Measurements from ENCODE around the gene CLCN4. TPM values are rescaled to one million over a fixed set of nuclear protein-coding genes. Genes with fewer than 3 reads are reported as not detected.
A peak's percentile ranks its signal among the peaks of the same experiment; 100 is the strongest.

CLCN4 gene
- total and polyA plus RNA-seq, 2 donors (not counting 1 experiment from before 2014, with no cell fraction given) = 7.7 to 9.1 TPM

- POLR2A ChIA-PET = interaction anchor here (0.6 kb wide), 1 partner anchor 522 kb away, joined by 4 read pairs; no protein-coding TSS in a partner anchor
- no peak overlapping the region for H2AFZ ChIP-seq (ENCODE audit: insufficient read depth, low read depth, low read length, poor library complexity, severe bottlenecking)
- H3K27me3 Mint-ChIP-seq = no peaks in the 10 kb centered on the region
- H4K20me1 ChIP-seq (ENCODE audit: control insufficient read depth, insufficient read depth, low read length, poor library complexity, severe bottlenecking) = no peaks in the 10 kb centered on the region
- TF ChIP-seq EZH2 (IDR thresholded peaks at IDR 0.05; ENCODE audit: borderline replicate concordance, insufficient read depth, low read depth, low read length, poor library complexity, severe bottlenecking) (no peak), CTCF (IDR thresholded peaks at IDR 0.05) (no peak)
- no peak for ATAC-seq (ENCODE audit: low read depth)
- CTCF ChIA-PET = no interaction called here
- H3K4me3 Mint-ChIP-seq = no peak overlapping the region
- H3K27me3 ChIP-seq (replicated peaks in 1 of 4; ENCODE audit: control extremely low read depth in 1 of 4, control insufficient read depth in 3 of 4, insufficient read depth in 4 of 4, low read length in 3 of 4) = no peaks in the 10 kb centered on the region
- H3K36me3 ChIP-seq (replicated peaks in 1 of 2; ENCODE audit: control extremely low read depth in 1 of 2, control insufficient read depth in 1 of 2, extremely low read depth in 1 of 2, insufficient read depth in 2 of 2, low read length in 1 of 2) = peaks cover 0 to 19% of the 10 kb centered on the region in 2 experiments
- peak overlapping the region; percentile 27 for H3K27ac Mint-ChIP-seq
- H3K4me1 ChIP-seq (ENCODE audit: control insufficient read depth in 2 of 2, insufficient read depth in 2 of 2, low read length in 2 of 2) = peaks cover 23 to 26% of the 10 kb centered on the region in 2 donors
- peaks cover 5% of the 10 kb centered on the region for H3K79me2 ChIP-seq (ENCODE audit: control insufficient read depth, insufficient read depth, low read length)
- H3K4me3 ChIP-seq (ENCODE audit: control extremely low read depth in 1 of 5, extremely low read depth in 1 of 5, insufficient read depth in 1 of 5, low read depth in 2 of 5, low read length in 4 of 5) = no peak overlapping the region
- WGBS (ENCODE audit: insufficient coverage) = no CpG with 5 or more reads among the region's 4 CpGs
- peaks cover 0 to 6% (median 0%) of the 10 kb centered on the region in 3 donors for H3K9me3 ChIP-seq (ENCODE audit: control extremely low read depth in 1 of 3, control insufficient read depth in 2 of 3, insufficient read depth in 1 of 3, low read length in 2 of 3)
- intact Hi-C loops (cut with micrococcal nuclease) = no loop called here
- no peak for DNase-seq
- peaks cover 33% of the 10 kb centered on the region for H3K4me1 Mint-ChIP-seq
- no peaks in the 10 kb centered on the region for H3K9me3 Mint-ChIP-seq (ENCODE audit: insufficient read depth)
- peak overlapping the region in 1 of 2 donors; percentile 49 for H3K27ac ChIP-seq (ENCODE audit: low read length in 2 of 2)
- no peak overlapping the region for H3K4me2 ChIP-seq (replicated peaks; ENCODE audit: low read depth, low read length, poor library complexity, severe bottlenecking)
- no peak overlapping the region for H3K9ac ChIP-seq (ENCODE audit: low read length)
Observed at GRCh38 chrX:10195425-10195824, 38.6 kb downstream of the CLCN4 start.

- Histone ChIP-seq H3K9ac (ENCODE audit: low read length) (no peak overlapping the region), H3K27ac (ENCODE audit: low read length in 2 of 2) (peak overlapping the region in 1 of 2 donors; percentile 49), H3K4me1 (ENCODE audit: control insufficient read depth in 2 of 2, insufficient read depth in 2 of 2, low read length in 2 of 2) (peaks cover 28 to 32% of the 10 kb centered on the region in 2 donors), H3K4me3 (ENCODE audit: control extremely low read depth in 1 of 5, extremely low read depth in 1 of 5, insufficient read depth in 1 of 5, low read depth in 2 of 5, low read length in 4 of 5) (no peak overlapping the region), H3K27me3 (replicated peaks in 1 of 4; ENCODE audit: control extremely low read depth in 1 of 4, control insufficient read depth in 3 of 4, insufficient read depth in 4 of 4, low read length in 3 of 4) (no peaks in the 10 kb centered on the region), H3K79me2 (ENCODE audit: control insufficient read depth, insufficient read depth, low read length) (peaks cover 5% of the 10 kb centered on the region), H3K9me3 (ENCODE audit: control extremely low read depth in 1 of 3, control insufficient read depth in 2 of 3, insufficient read depth in 1 of 3, low read length in 2 of 3) (peaks cover 0 to 10% (median 0%) of the 10 kb centered on the region in 3 donors), H3K4me2 (replicated peaks; ENCODE audit: low read depth, low read length, poor library complexity, severe bottlenecking) (no peak overlapping the region), H2AFZ (ENCODE audit: insufficient read depth, low read depth, low read length, poor library complexity, severe bottlenecking) (no peak overlapping the region), H3K36me3 (replicated peaks in 1 of 2; ENCODE audit: control extremely low read depth in 1 of 2, control insufficient read depth in 1 of 2, extremely low read depth in 1 of 2, insufficient read depth in 2 of 2, low read length in 1 of 2) (peaks cover 0 to 19% of the 10 kb centered on the region in 2 experiments), H4K20me1 (ENCODE audit: control insufficient read depth, insufficient read depth, low read length, poor library complexity, severe bottlenecking) (no peaks in the 10 kb centered on the region)
- ATAC-seq (ENCODE audit: low read depth) = no peak
- ChIA-PET CTCF (interaction anchor here (0.8 to 1.4 kb wide), 2 partner anchors 403 to 527 kb away, joined by 4 to 7 read pairs; no protein-coding TSS in a partner anchor), POLR2A (interaction anchor here (0.6 to 0.7 kb wide), 2 partner anchors 521 to 539 kb away, joined by 4 read pairs; no protein-coding TSS in a partner anchor)
- peak overlapping the region; percentile 27 for H3K27ac Mint-ChIP-seq
- intact Hi-C loops (cut with micrococcal nuclease) = no loop called here
- TF ChIP-seq EZH2 (IDR thresholded peaks at IDR 0.05; ENCODE audit: borderline replicate concordance, insufficient read depth, low read depth, low read length, poor library complexity, severe bottlenecking) = no peak
- no peak for TF ChIP-seq CTCF (IDR thresholded peaks at IDR 0.05)
- no peak overlapping the region for H3K4me3 Mint-ChIP-seq
- no peaks in the 10 kb centered on the region for H3K27me3 Mint-ChIP-seq
- DNase-seq = no peak
- peaks cover 36% of the 10 kb centered on the region for H3K4me1 Mint-ChIP-seq
- no peaks in the 10 kb centered on the region for H3K9me3 Mint-ChIP-seq (ENCODE audit: insufficient read depth)
Observed at GRCh38 chrX:10195947-10196346, 39.2 kb downstream of the CLCN4 start.
